A549 (cell line): ENCODE measurements around the gene RAP1A. TPM values are rescaled to one million over a fixed set of nuclear protein-coding genes. Genes with fewer than 3 reads are reported as not detected.

Experiments
- ATAC-seq, 2 experiments: fragments of 200-7000 bp in 1 of 2; fragments of >200 bp in 1 of 2; cut with Nextera tagmentation in 1 of 2; cut with Tn5 transposase in 1 of 2; 3 replicates each; pipeline versions ENCODE4 v1.8.0 to v1.9.1; 2018 to 2020; ENCODE audit warnings: mild to moderate bottlenecking in 1 of 2, moderate library complexity in 1 of 2
- CTCF ChIA-PET: fragments of 300-600 bp; sonication (Branson Sonifier 250); formaldehyde crosslinking; extraction: SDS; loops from one replicate; lab custom pipeline; 2021; ENCODE audit warnings: antibody characterized with exemption, inconsistent platforms; lab: Yijun Ruan, JAX
- POLR2A ChIA-PET: fragments of 350-600 bp; formaldehyde crosslinking; extraction: SDS; loops from one replicate; lab custom pipeline; 2021; ENCODE audit warnings: antibody characterized with exemption, inconsistent platforms; lab: Yijun Ruan, JAX
- DNase-seq, 2 experiments: peaks; one replicate each; pipeline versions ENCODE4 v3.0.0 to v3.0.0-alpha.2; 2011 to 2016; ENCODE audit warnings: low read depth in 1 of 2, low spot score in 1 of 2
- FAIRE-seq: peaks from 2 replicates; lab custom pipeline; 2011; peaks lifted over from hg19 to GRCh38; lab: Jason Lieb, UNC
- H3K27ac ChIP-seq, 2 experiments: fragments of >200 bp; sonication (Bioruptor Twin); formaldehyde crosslinking; 3 replicates each; pipeline ENCODE4 v1.5.1; 2016 to 2017
- H3K4me1 ChIP-seq: fragments of >200 bp; sonication (Bioruptor Twin); formaldehyde crosslinking; 3 replicates; pipeline ENCODE4 v1.6.1; 2016
- H3K4me2 ChIP-seq: fragments of >200 bp; sonication (Bioruptor Twin); formaldehyde crosslinking; 3 replicates; pipeline ENCODE4 v1.6.1; 2016
- H3K4me3 ChIP-seq: fragments of >200 bp; sonication (Bioruptor Twin); formaldehyde crosslinking; 3 replicates; pipeline ENCODE4 v1.5.1; 2016
- H3K9me3 ChIP-seq: fragments of >200 bp; sonication (Bioruptor Twin); formaldehyde crosslinking; 3 replicates; pipeline ENCODE4 v1.6.1; 2016
- CBX2 ChIP-seq: fragments of 200-600 bp; sonication (generic); IDR thresholded peaks from 2 replicates; pipeline ENCODE4 v1.6.1; 2016; ENCODE audit warnings: low read depth, mild to moderate bottlenecking, borderline replicate concordance
- CBX8 ChIP-seq: fragments of 200-600 bp; sonication (generic); IDR thresholded peaks from 2 replicates; pipeline ENCODE4 v1.6.1; 2016
- EP300 ChIP-seq, 2 experiments: fragments of >200 bp; sonication (Bioruptor Twin); formaldehyde crosslinking; IDR thresholded peaks; 2 replicates in 1 of 2; 3 replicates in 1 of 2; pipeline ENCODE4 v1.6.1; 2016 to 2017
- ESRRA ChIP-seq: fragments of 150-350 bp; IDR thresholded peaks from 2 replicates; pipeline ENCODE4 v1.6.1; 2014; ENCODE audit warnings: mild to moderate bottlenecking, low read length, borderline replicate concordance
- FOSB ChIP-seq: fragments of 250-450 bp; sonication (Bioruptor Pico); IDR thresholded peaks from 2 replicates; pipeline ENCODE4 v1.5.0; 2020; ENCODE audit warnings: mild to moderate bottlenecking, moderate library complexity
- FOXS1 ChIP-seq: fragments of 250-450 bp; sonication (Bioruptor Pico); IDR thresholded peaks from 2 replicates; pipeline ENCODE4 v1.5.0; 2020; ENCODE audit warnings: mild to moderate bottlenecking, moderate library complexity
- JUNB ChIP-seq: fragments of >200 bp; sonication (Bioruptor Twin); formaldehyde crosslinking; IDR thresholded peaks from 2 replicates; pipeline ENCODE4 v1.6.1; 2016
- KDM1A ChIP-seq: fragments of 200-600 bp; sonication (generic); IDR thresholded peaks from 2 replicates; pipeline ENCODE4 v1.6.1; 2016; ENCODE audit warnings: low read depth, mild to moderate bottlenecking
- KDM5A ChIP-seq: fragments of 200-600 bp; sonication (generic); IDR thresholded peaks from 2 replicates; pipeline ENCODE4 v1.6.1; 2016; ENCODE audit warnings: antibody characterized with exemption, mild to moderate bottlenecking
- MAZ ChIP-seq: fragments of 150-350 bp; IDR thresholded peaks from 2 replicates; pipeline ENCODE4 v1.6.1; 2014; ENCODE audit warnings: antibody characterized with exemption, low read depth, low read length, borderline replicate concordance
- NFE2L2 ChIP-seq: fragments of 150-350 bp; conservative IDR thresholded peaks from 2 replicates; pipeline ENCODE4 v1.6.1; 2014; ENCODE audit warnings: low read length
- PHF8 ChIP-seq: fragments of 200-600 bp; sonication (generic); IDR thresholded peaks from 2 replicates; pipeline ENCODE4 v1.6.1; 2016; ENCODE audit warnings: low read depth, mild to moderate bottlenecking, antibody characterized with exemption, moderate library complexity, borderline replicate concordance
- RFX5 ChIP-seq: fragments of 450-650 bp; IDR thresholded peaks from 2 replicates; pipeline ENCODE4 v1.7.1; 2014; ENCODE audit warnings: antibody characterized with exemption, mild to moderate bottlenecking, moderate library complexity
- ZC3H11A ChIP-seq: fragments of 450-650 bp; IDR thresholded peaks from 2 replicates; pipeline ENCODE4 v1.6.1; 2014; ENCODE audit warnings: antibody characterized with exemption, mild to moderate bottlenecking
- ZSCAN20 ChIP-seq: fragments of 250-450 bp; sonication (Bioruptor Pico); IDR thresholded peaks from 2 replicates; pipeline ENCODE4 v1.8.0; 2022; ENCODE audit warnings: mild to moderate bottlenecking, moderate library complexity
- WGBS: methylation state at CpG from one replicate; pipeline ENCODE4 v1.1.6; 2017; ENCODE audit errors: missing lambda C conversion rate; 5-methylcytosine and 5-hydroxymethylcytosine counted together
- polyA plus RNA-seq, 4 experiments: library from polyadenylated mRNA; depleted of rRNA in 3 of 4; stranded (reverse); fragments of >200 nt; fragmentation: RNase III in 1 of 4; extraction: RNeasy Plus Mini Kit Qiagen cat#74134 plus additional on column Dnase treatment in 1 of 4; gene quantifications; 2 replicates in 3 of 4; 3 replicates in 1 of 4; pipeline ENCODE4 v1.2.3, GENCODE V29; 2011 to 2017
- TF ChIP-seq, protein P1 (sequence below): fragments of 200-600 bp; sonication (generic); IDR thresholded peaks from 2 replicates; pipeline ENCODE4 v1.6.1; 2016; ENCODE audit warnings: antibody characterized with exemption, mild to moderate bottlenecking, moderate library complexity
- TF ChIP-seq, protein P2 (sequence below): fragments of 250-450 bp; sonication (Bioruptor Pico); IDR thresholded peaks from 2 replicates; pipeline ENCODE4 v1.5.0; 2021; ENCODE audit warnings: mild to moderate bottlenecking, moderate library complexity, borderline replicate concordance
- TF ChIP-seq, protein P3 (sequence below): fragments of >200 bp; sonication (Bioruptor Twin); formaldehyde crosslinking; IDR thresholded peaks from 3 replicates; pipeline ENCODE4 v1.5.1; 2016
- TF ChIP-seq, protein P4 (sequence below): fragments of 250-450 bp; sonication (Bioruptor Pico); IDR thresholded peaks from 2 replicates; pipeline ENCODE4 v1.5.0; 2020; ENCODE audit warnings: low read depth, mild to moderate bottlenecking, moderate library complexity
- TF ChIP-seq, protein P5 (sequence below): fragments of >200 bp; sonication (Bioruptor Twin); formaldehyde crosslinking; IDR thresholded peaks from 2 replicates; pipeline ENCODE4 v1.6.1; 2016

RAP1A gene
- polyA plus RNA-seq, 2 of the 4 experiments (the other 2 are of a cell fraction), result 37.1 to 39.8 TPM

DNA sequence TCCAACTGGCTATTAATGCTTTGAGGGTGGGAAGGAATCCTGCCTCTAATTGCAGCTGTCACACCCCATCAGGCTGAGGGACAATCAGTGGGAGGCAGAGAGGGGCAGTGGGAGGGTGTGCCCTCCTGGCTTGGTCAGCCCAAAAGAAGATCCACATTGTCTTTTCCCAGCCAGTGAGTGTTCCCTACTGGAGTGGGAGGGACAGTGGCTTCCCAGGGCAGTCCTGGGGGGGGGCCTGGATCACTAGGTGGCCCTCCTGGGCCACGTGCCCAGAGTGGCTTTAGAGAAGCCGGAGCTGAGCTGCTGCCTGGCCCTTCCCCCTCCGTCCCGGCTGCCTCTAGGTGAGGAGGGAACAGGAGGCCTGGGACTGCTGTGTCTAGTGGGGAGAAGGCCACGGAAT lies 105.6 kb downstream of the RAP1A start (continued):
- TF ChIP-seq, protein P1, sequence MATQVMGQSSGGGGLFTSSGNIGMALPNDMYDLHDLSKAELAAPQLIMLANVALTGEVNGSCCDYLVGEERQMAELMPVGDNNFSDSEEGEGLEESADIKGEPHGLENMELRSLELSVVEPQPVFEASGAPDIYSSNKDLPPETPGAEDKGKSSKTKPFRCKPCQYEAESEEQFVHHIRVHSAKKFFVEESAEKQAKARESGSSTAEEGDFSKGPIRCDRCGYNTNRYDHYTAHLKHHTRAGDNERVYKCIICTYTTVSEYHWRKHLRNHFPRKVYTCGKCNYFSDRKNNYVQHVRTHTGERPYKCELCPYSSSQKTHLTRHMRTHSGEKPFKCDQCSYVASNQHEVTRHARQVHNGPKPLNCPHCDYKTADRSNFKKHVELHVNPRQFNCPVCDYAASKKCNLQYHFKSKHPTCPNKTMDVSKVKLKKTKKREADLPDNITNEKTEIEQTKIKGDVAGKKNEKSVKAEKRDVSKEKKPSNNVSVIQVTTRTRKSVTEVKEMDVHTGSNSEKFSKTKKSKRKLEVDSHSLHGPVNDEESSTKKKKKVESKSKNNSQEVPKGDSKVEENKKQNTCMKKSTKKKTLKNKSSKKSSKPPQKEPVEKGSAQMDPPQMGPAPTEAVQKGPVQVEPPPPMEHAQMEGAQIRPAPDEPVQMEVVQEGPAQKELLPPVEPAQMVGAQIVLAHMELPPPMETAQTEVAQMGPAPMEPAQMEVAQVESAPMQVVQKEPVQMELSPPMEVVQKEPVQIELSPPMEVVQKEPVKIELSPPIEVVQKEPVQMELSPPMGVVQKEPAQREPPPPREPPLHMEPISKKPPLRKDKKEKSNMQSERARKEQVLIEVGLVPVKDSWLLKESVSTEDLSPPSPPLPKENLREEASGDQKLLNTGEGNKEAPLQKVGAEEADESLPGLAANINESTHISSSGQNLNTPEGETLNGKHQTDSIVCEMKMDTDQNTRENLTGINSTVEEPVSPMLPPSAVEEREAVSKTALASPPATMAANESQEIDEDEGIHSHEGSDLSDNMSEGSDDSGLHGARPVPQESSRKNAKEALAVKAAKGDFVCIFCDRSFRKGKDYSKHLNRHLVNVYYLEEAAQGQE, result no peak
- TF ChIP-seq CBX8 (no peak), ZC3H11A (no peak), FOXS1 (no peak), MAZ (no peak), ESRRA (no peak)
- TF ChIP-seq, protein P2, sequence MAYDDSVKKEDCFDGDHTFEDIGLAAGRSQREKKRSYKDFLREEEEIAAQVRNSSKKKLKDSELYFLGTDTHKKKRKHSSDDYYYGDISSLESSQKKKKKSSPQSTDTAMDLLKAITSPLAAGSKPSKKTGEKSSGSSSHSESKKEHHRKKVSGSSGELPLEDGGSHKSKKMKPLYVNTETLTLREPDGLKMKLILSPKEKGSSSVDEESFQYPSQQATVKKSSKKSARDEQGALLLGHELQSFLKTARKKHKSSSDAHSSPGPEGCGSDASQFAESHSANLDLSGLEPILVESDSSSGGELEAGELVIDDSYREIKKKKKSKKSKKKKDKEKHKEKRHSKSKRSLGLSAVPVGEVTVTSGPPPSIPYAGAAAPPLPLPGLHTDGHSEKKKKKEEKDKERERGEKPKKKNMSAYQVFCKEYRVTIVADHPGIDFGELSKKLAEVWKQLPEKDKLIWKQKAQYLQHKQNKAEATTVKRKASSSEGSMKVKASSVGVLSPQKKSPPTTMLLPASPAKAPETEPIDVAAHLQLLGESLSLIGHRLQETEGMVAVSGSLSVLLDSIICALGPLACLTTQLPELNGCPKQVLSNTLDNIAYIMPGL, result no peak
- TF ChIP-seq, protein P3, sequence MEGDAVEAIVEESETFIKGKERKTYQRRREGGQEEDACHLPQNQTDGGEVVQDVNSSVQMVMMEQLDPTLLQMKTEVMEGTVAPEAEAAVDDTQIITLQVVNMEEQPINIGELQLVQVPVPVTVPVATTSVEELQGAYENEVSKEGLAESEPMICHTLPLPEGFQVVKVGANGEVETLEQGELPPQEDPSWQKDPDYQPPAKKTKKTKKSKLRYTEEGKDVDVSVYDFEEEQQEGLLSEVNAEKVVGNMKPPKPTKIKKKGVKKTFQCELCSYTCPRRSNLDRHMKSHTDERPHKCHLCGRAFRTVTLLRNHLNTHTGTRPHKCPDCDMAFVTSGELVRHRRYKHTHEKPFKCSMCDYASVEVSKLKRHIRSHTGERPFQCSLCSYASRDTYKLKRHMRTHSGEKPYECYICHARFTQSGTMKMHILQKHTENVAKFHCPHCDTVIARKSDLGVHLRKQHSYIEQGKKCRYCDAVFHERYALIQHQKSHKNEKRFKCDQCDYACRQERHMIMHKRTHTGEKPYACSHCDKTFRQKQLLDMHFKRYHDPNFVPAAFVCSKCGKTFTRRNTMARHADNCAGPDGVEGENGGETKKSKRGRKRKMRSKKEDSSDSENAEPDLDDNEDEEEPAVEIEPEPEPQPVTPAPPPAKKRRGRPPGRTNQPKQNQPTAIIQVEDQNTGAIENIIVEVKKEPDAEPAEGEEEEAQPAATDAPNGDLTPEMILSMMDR, result no peak
- TF ChIP-seq, protein P4, sequence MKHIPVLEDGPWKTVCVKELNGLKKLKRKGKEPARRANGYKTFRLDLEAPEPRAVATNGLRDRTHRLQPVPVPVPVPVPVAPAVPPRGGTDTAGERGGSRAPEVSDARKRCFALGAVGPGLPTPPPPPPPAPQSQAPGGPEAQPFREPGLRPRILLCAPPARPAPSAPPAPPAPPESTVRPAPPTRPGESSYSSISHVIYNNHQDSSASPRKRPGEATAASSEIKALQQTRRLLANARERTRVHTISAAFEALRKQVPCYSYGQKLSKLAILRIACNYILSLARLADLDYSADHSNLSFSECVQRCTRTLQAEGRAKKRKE (CRISPR knock-in tag), result no peak
- TF ChIP-seq, all 56 proteins: peak for 0

DNA sequence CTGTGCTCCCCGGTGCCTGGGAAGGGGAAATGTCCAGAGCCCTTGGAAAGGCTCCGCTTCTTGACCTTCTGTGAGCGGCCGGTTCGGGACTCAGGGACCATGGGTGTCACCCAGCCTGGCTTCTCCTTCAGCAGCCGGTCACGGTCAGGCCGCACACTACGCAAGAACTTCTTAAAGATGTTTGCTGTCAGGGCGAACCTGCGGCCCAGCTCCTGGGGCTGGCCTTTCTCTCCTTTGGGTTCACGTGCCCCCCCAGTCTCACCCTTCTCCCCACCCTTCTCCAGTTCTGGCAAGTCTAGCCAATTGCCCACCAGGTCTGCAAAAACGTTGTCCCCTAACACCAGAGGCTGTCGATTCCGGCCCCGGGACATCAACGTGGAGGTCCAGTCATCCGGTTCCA lies 107.5 kb downstream of the RAP1A start:
- FAIRE-seq (no peak), DNase-seq (no peak), ATAC-seq (no peak)
- ChIA-PET CTCF (interaction anchor here (0.7 to 1.6 kb wide), 3 partner anchors 12 to 16 kb away, joined by 3 to 4 read pairs (median 3); partner anchors contain the start of gene INKA2), POLR2A (interaction anchor here (1.1 kb wide), 1 partner anchor 11 kb away, joined by 3 read pairs; no protein-coding TSS in a partner anchor)
- Histone ChIP-seq H3K4me2 (no peak overlapping the region), H3K9me3 (no peaks in the 10 kb centered on the region), H3K27ac (no peak overlapping the region), H3K4me1 (no peaks in the 10 kb centered on the region; the same call in 2 of the 3 replicates), H3K4me3 (no peak overlapping the region)
- TF ChIP-seq CBX2 (no peak), KDM5A (no peak), ZSCAN20 (no peak), JUNB (no peak), RFX5 (no peak), FOSB (no peak), EP300 (IDR thresholded peaks at IDR 0.05) (no peak), KDM1A (no peak), NFE2L2 (no peak), PHF8 (no peak)
- TF ChIP-seq, protein P5, sequence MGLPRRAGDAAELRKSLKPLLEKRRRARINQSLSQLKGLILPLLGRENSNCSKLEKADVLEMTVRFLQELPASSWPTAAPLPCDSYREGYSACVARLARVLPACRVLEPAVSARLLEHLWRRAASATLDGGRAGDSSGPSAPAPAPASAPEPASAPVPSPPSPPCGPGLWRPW, result no peak
- TF ChIP-seq, protein P4 (CRISPR knock-in tag), result no peak
- 90% methylated on average over 15 of the region's 18 CpGs for WGBS
